ENCODE data around the gene PTPRT.

Gene PTPRT

GRCh38 chr20:43189554-43190331, at the start of gene PTPRT:
TSS of gene PTPRT (minus strand) at chr20:43189906. CDS start at chr20:43189733, 173 bp downstream.
- TF ChIP-seq FOXM1 (IDR thresholded peaks at IDR 0.05; ENCODE audit: borderline replicate concordance, low read depth) = no peak

- TF ChIP-seq RAD21 (IDR thresholded peaks at IDR 0.05; ENCODE audit: low read depth) = no peak
- peak; percentile 90 for TF ChIP-seq USF1 (IDR thresholded peaks at IDR 0.05)
These were observed 49.1 kb upstream of the PTPRT start for GRCh38 chr20:43238833-43239232.

- TF ChIP-seq EP300 (IDR thresholded peaks at IDR 0.05; ENCODE audit: borderline replicate concordance) (no peak), REST (IDR thresholded peaks at IDR 0.05; ENCODE audit: low read depth) (no peak)
These were observed 48.6 kb upstream of the PTPRT start for GRCh38 chr20:43238266-43238665.

GRCh38 chr20:43237651-43238168, 48.0 kb upstream of the PTPRT start:
- TF ChIP-seq EGR1 (IDR thresholded peaks at IDR 0.05) (no peak), TAF1 (IDR thresholded peaks at IDR 0.05; ENCODE audit: low read depth) (no peak), CREB1 (IDR thresholded peaks at IDR 0.05; ENCODE audit: low read depth) (no peak), NFIC (IDR thresholded peaks at IDR 0.05) (no peak), TEAD4 (IDR thresholded peaks at IDR 0.05) (no peak), FOXM1 (IDR thresholded peaks at IDR 0.05; ENCODE audit: borderline replicate concordance, low read depth) (no peak), RAD21 (IDR thresholded peaks at IDR 0.05; ENCODE audit: low read depth) (no peak), CEBPB (IDR thresholded peaks at IDR 0.05) (no peak)

- no peak for TF ChIP-seq ZBTB7A (IDR thresholded peaks at IDR 0.05; ENCODE audit: low read depth)
- no peak for TF ChIP-seq REST (IDR thresholded peaks at IDR 0.05; ENCODE audit: low read depth)
- TF ChIP-seq FOXM1 (IDR thresholded peaks at IDR 0.05; ENCODE audit: borderline replicate concordance, low read depth) = no peak
- no peak for TF ChIP-seq TAF1 (IDR thresholded peaks at IDR 0.05; ENCODE audit: low read depth)
- no peak for TF ChIP-seq CREB1 (IDR thresholded peaks at IDR 0.05; ENCODE audit: low read depth)
- no peak for TF ChIP-seq EGR1 (IDR thresholded peaks at IDR 0.05)
- no peak for TF ChIP-seq MAX (IDR thresholded peaks at IDR 0.05)
- no peak for TF ChIP-seq USF1 (IDR thresholded peaks at IDR 0.05)
- TF ChIP-seq EP300 (IDR thresholded peaks at IDR 0.05; ENCODE audit: borderline replicate concordance) = no peak
- TF ChIP-seq NFIC (IDR thresholded peaks at IDR 0.05) = no peak
- no peak for TF ChIP-seq YY1 (IDR thresholded peaks at IDR 0.05; ENCODE audit: low read depth)
- no peak for TF ChIP-seq TCF12 (IDR thresholded peaks at IDR 0.05; ENCODE audit: low read depth)
- no peak for TF ChIP-seq RAD21 (IDR thresholded peaks at IDR 0.05; ENCODE audit: low read depth)
- TF ChIP-seq TEAD4 (IDR thresholded peaks at IDR 0.05) = no peak
- TF ChIP-seq CEBPB (IDR thresholded peaks at IDR 0.05) = no peak
These were observed 46.3 kb upstream of the PTPRT start for GRCh38 chr20:43235998-43236397.

DNA sequence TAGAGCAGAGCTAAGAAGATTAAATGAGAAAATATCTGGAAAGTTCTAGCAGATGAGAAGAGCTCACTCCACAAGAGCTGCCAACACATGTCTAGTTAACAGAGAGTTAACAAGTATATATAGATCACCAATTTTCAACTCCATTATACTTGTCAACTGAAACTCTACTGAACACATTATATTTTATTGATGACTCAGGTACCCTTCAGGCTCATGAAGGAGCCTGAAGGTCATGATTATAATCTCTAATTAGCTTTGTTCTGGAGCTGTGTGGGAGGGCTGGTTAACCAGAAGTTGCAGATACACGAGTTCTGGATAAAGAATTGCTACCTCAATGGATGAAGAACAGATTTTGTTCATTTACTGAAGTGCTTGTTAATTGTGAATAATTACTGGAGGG, 42.1 kb upstream of the PTPRT start:
- no peak for TF ChIP-seq TEAD4 (IDR thresholded peaks at IDR 0.05)
- no peak for TF ChIP-seq FOXM1 (IDR thresholded peaks at IDR 0.05; ENCODE audit: borderline replicate concordance, low read depth)
- no peak for TF ChIP-seq TCF12 (IDR thresholded peaks at IDR 0.05; ENCODE audit: low read depth)
- TF ChIP-seq EGR1 (IDR thresholded peaks at IDR 0.05) = no peak
- TF ChIP-seq EP300 (IDR thresholded peaks at IDR 0.05; ENCODE audit: borderline replicate concordance) = no peak
- TF ChIP-seq NFIC (IDR thresholded peaks at IDR 0.05) = no peak

GRCh38 chr20:43229696-43230095, 40.0 kb upstream of the PTPRT start:
- TF ChIP-seq CEBPB (IDR thresholded peaks at IDR 0.05) (no peak), CREB1 (IDR thresholded peaks at IDR 0.05; ENCODE audit: low read depth) (no peak), EGR1 (IDR thresholded peaks at IDR 0.05) (no peak), TCF12 (IDR thresholded peaks at IDR 0.05; ENCODE audit: low read depth) (no peak), ZBTB7A (IDR thresholded peaks at IDR 0.05; ENCODE audit: low read depth) (no peak), NFIC (IDR thresholded peaks at IDR 0.05) (no peak), TAF1 (IDR thresholded peaks at IDR 0.05; ENCODE audit: low read depth) (no peak), FOXM1 (IDR thresholded peaks at IDR 0.05; ENCODE audit: borderline replicate concordance, low read depth) (no peak), EP300 (IDR thresholded peaks at IDR 0.05; ENCODE audit: borderline replicate concordance) (no peak)

Data from Ishikawa (cell line).